ENCODE data around the gene RPS6KA6.

DNA sequence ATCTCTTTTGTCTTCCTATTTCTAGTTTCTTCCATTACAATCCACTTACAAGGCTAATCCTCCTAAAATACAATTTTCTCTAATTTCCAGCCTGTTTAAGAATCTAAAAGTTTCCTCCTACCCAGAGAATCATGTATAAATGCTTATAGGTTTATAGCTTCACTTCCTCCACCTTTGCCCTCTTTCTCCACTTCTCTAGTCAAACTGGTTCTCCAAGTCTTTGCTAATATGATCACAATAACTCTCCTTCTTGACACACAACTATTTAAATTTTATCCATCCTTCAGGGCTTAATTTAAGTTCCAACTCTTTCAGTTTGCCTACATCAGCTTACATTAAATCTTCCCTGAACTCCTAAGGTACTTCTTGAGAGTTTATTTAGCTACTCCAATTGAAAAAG is 69.2 kb downstream of the RPS6KA6 start:
- TF ChIP-seq CTCF (conservative IDR thresholded peaks at IDR 0.05; ENCODE audit: low read depth in 2 of 2) (no peak), EZH2 (IDR thresholded peaks at IDR 0.05; ENCODE audit: low read depth, unreplicated experiment) (no peak), JUNB (IDR thresholded peaks at IDR 0.05; ENCODE audit: unreplicated experiment) (no peak), EZH2phosphoT487 (IDR thresholded peaks at IDR 0.05; ENCODE audit: unreplicated experiment) (no peak), CREB1 (CRISPR knock-in tag; IDR thresholded peaks at IDR 0.05; ENCODE audit: low read depth) (no peak), POLR2AphosphoS5 (IDR thresholded peaks at IDR 0.05; ENCODE audit: low read depth) (no peak), ETS1 (IDR thresholded peaks at IDR 0.05) (no peak), STAT1 (IDR thresholded peaks at IDR 0.05; ENCODE audit: unreplicated experiment) (no peak), NANOG (IDR thresholded peaks at IDR 0.05; ENCODE audit: borderline replicate concordance) (no peak), ZNF114 (CRISPR knock-in tag; IDR thresholded peaks at IDR 0.05) (no peak)
- TF ChIP-seq, protein P1, sequence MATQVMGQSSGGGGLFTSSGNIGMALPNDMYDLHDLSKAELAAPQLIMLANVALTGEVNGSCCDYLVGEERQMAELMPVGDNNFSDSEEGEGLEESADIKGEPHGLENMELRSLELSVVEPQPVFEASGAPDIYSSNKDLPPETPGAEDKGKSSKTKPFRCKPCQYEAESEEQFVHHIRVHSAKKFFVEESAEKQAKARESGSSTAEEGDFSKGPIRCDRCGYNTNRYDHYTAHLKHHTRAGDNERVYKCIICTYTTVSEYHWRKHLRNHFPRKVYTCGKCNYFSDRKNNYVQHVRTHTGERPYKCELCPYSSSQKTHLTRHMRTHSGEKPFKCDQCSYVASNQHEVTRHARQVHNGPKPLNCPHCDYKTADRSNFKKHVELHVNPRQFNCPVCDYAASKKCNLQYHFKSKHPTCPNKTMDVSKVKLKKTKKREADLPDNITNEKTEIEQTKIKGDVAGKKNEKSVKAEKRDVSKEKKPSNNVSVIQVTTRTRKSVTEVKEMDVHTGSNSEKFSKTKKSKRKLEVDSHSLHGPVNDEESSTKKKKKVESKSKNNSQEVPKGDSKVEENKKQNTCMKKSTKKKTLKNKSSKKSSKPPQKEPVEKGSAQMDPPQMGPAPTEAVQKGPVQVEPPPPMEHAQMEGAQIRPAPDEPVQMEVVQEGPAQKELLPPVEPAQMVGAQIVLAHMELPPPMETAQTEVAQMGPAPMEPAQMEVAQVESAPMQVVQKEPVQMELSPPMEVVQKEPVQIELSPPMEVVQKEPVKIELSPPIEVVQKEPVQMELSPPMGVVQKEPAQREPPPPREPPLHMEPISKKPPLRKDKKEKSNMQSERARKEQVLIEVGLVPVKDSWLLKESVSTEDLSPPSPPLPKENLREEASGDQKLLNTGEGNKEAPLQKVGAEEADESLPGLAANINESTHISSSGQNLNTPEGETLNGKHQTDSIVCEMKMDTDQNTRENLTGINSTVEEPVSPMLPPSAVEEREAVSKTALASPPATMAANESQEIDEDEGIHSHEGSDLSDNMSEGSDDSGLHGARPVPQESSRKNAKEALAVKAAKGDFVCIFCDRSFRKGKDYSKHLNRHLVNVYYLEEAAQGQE (IDR thresholded peaks at IDR 0.05; ENCODE audit: unreplicated experiment) = no peak
- TF ChIP-seq, protein P2, sequence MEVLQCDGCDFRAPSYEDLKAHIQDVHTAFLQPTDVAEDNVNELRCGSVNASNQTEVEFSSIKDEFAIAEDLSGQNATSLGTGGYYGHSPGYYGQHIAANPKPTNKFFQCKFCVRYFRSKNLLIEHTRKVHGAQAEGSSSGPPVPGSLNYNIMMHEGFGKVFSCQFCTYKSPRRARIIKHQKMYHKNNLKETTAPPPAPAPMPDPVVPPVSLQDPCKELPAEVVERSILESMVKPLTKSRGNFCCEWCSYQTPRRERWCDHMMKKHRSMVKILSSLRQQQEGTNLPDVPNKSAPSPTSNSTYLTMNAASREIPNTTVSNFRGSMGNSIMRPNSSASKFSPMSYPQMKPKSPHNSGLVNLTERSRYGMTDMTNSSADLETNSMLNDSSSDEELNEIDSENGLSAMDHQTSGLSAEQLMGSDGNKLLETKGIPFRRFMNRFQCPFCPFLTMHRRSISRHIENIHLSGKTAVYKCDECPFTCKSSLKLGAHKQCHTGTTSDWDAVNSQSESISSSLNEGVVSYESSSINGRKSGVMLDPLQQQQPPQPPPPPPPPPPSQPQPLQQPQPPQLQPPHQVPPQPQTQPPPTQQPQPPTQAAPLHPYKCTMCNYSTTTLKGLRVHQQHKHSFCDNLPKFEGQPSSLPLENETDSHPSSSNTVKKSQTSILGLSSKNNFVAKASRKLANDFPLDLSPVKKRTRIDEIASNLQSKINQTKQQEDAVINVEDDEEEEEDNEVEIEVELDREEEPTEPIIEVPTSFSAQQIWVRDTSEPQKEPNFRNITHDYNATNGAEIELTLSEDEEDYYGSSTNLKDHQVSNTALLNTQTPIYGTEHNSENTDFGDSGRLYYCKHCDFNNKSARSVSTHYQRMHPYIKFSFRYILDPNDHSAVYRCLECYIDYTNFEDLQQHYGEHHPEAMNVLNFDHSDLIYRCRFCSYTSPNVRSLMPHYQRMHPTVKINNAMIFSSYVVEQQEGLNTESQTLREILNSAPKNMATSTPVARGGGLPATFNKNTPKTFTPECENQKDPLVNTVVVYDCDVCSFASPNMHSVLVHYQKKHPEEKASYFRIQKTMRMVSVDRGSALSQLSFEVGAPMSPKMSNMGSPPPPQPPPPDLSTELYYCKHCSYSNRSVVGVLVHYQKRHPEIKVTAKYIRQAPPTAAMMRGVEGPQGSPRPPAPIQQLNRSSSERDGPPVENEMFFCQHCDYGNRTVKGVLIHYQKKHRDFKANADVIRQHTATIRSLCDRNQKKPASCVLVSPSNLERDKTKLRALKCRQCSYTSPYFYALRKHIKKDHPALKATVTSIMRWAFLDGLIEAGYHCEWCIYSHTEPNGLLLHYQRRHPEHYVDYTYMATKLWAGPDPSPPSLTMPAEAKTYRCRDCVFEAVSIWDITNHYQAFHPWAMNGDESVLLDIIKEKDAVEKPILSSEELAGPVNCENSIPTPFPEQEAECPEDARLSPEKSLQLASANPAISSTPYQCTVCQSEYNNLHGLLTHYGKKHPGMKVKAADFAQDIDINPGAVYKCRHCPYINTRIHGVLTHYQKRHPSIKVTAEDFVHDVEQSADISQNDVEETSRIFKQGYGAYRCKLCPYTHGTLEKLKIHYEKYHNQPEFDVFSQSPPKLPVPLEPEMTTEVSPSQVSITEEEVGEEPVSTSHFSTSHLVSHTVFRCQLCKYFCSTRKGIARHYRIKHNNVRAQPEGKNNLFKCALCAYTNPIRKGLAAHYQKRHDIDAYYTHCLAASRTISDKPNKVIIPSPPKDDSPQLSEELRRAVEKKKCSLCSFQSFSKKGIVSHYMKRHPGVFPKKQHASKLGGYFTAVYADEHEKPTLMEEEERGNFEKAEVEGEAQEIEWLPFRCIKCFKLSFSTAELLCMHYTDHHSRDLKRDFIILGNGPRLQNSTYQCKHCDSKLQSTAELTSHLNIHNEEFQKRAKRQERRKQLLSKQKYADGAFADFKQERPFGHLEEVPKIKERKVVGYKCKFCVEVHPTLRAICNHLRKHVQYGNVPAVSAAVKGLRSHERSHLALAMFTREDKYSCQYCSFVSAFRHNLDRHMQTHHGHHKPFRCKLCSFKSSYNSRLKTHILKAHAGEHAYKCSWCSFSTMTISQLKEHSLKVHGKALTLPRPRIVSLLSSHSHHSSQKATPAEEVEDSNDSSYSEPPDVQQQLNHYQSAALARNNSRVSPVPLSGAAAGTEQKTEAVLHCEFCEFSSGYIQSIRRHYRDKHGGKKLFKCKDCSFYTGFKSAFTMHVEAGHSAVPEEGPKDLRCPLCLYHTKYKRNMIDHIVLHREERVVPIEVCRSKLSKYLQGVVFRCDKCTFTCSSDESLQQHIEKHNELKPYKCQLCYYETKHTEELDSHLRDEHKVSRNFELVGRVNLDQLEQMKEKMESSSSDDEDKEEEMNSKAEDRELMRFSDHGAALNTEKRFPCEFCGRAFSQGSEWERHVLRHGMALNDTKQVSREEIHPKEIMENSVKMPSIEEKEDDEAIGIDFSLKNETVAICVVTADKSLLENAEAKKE (CRISPR knock-in tag; IDR thresholded peaks at IDR 0.05) = no peak
